ENCODE results near the gene CREB3. TPM values are rescaled to one million over a fixed set of nuclear protein-coding genes. Genes with fewer than 3 reads are reported as not detected.

Gene CREB3
- total and polyA plus RNA-seq, 2 donors from 2014 or later = 40.5 to 52.0 TPM

DNA sequence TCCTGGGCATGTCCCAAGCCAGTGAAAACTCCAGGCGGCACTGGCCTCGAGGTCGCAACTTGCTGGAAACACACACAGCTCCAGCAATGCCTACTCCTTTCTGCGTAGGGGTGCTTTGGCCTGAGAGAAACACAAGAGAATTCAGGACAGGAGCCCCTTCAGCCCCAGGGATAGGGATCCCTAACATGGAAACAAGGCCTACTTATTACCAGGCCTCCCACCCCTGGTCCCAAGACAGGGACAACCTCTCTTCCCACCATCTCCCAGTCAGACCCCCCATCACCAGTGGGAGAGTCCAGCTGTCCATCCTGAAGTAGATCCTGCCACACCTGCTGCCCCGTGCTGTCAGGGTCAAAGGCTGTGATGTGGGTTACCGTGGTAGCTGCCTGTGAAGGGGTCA is 7.8 kb downstream of the CREB3 start:
- FAIRE-seq = no peak
- H3K27ac ChIP-seq (ENCODE audit: low read depth in 2 of 2, low read length in 2 of 2) = no peak overlapping the region

DNA sequence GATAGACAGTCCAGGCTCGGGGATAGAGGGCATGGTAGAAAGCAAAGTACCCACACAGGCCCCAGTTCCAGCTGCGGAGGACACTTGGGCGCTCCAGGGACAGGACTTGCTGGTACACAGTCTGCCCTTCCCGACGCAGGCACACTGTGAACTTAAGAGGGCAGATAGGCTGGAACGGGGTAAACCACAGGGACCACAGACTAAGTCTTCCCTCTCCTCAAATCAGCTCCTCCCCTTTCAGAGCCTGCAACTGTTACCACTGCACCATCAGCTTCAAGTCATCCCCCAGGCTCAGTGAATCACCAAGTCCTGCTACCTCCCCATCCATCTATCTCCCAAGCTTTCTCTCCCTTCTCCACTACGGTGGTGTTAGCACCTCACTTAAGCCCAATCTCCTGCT is 9.3 kb downstream of the CREB3 start:
- DNase-seq = no peak
- peaks cover 20 to 77% (median 67%) of the 10 kb centered on the region in 3 donors for H3K36me3 ChIP-seq (ENCODE audit: control insufficient read depth in 2 of 3, insufficient read depth in 3 of 3, low read length in 3 of 3)
- H3K9me3 ChIP-seq (ENCODE audit: control insufficient read depth in 2 of 3, insufficient read depth in 1 of 3, low read length in 3 of 3) = no peaks in the 10 kb centered on the region
- intact Hi-C loops (cut with DNase I) = no loop called here
- peaks cover 0 to 11% (median 9%) of the 10 kb centered on the region in 3 donors for H3K4me1 ChIP-seq (ENCODE audit: control insufficient read depth in 2 of 3, insufficient read depth in 2 of 3, low read depth in 1 of 3, low read length in 3 of 3)
- TF ChIP-seq, protein P1, sequence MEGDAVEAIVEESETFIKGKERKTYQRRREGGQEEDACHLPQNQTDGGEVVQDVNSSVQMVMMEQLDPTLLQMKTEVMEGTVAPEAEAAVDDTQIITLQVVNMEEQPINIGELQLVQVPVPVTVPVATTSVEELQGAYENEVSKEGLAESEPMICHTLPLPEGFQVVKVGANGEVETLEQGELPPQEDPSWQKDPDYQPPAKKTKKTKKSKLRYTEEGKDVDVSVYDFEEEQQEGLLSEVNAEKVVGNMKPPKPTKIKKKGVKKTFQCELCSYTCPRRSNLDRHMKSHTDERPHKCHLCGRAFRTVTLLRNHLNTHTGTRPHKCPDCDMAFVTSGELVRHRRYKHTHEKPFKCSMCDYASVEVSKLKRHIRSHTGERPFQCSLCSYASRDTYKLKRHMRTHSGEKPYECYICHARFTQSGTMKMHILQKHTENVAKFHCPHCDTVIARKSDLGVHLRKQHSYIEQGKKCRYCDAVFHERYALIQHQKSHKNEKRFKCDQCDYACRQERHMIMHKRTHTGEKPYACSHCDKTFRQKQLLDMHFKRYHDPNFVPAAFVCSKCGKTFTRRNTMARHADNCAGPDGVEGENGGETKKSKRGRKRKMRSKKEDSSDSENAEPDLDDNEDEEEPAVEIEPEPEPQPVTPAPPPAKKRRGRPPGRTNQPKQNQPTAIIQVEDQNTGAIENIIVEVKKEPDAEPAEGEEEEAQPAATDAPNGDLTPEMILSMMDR (IDR thresholded peaks at IDR 0.05; ENCODE audit: borderline replicate concordance, extremely low read depth, insufficient read depth) = no peak
- no peak for FAIRE-seq
- H3K27me3 ChIP-seq (ENCODE audit: control insufficient read depth, insufficient read depth, low read length) = no peaks in the 10 kb centered on the region
- H3K27ac ChIP-seq (ENCODE audit: low read depth in 2 of 2, low read length in 2 of 2) = no peak overlapping the region
- H3K4me3 ChIP-seq (ENCODE audit: low read length in 3 of 3) = no peak overlapping the region
- no peak overlapping the region for H3K9ac ChIP-seq (ENCODE audit: low read length in 3 of 3)

More for the DNA sequence above, 7.8 kb downstream of the CREB3 start:
- TF ChIP-seq, protein P1 (IDR thresholded peaks at IDR 0.05; ENCODE audit: borderline replicate concordance, extremely low read depth, insufficient read depth) = no peak
- Histone ChIP-seq H3K9ac (ENCODE audit: low read length in 3 of 3) (no peak overlapping the region), H3K9me3 (ENCODE audit: control insufficient read depth in 2 of 3, insufficient read depth in 1 of 3, low read length in 3 of 3) (no peaks in the 10 kb centered on the region), H3K4me1 (ENCODE audit: control insufficient read depth in 2 of 3, insufficient read depth in 2 of 3, low read depth in 1 of 3, low read length in 3 of 3) (peaks cover 0 to 5% (median 2%) of the 10 kb centered on the region in 3 donors), H3K4me3 (ENCODE audit: low read length in 3 of 3) (no peak overlapping the region), H3K36me3 (ENCODE audit: control insufficient read depth in 2 of 3, insufficient read depth in 3 of 3, low read length in 3 of 3) (peaks cover 23 to 92% (median 76%) of the 10 kb centered on the region in 3 donors), H3K27me3 (ENCODE audit: control insufficient read depth, insufficient read depth, low read length) (no peaks in the 10 kb centered on the region)
- DNase-seq = no peak
- intact Hi-C loops (cut with DNase I) = no loop called here

DNA sequence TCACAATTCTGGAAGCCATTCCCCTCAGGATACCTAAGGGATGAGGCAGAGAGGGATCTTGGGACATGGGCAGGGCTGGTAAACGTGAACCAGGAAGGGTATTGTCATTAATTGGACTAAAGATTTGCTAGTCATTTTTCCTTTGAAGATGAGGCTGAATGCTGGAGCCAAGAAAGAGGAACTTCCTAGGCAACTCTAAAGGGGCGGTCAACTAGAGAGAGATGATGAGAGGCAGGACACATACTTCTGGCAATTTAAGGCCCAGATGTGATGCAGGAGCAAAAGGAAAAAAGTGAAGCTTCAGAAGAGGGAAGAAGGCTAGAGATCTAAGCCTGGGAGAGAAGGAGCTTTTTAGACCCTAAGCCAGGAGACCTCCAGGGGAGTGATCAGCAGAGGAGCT is 11.0 kb downstream of the CREB3 start:
- FAIRE-seq = no peak

More for the DNA sequence above, 11.0 kb downstream of the CREB3 start:
- H3K4me1 ChIP-seq (ENCODE audit: control insufficient read depth in 2 of 3, insufficient read depth in 2 of 3, low read depth in 1 of 3, low read length in 3 of 3) = peaks cover 0 to 17% (median 11%) of the 10 kb centered on the region in 3 donors
- no peak overlapping the region for H3K9ac ChIP-seq (ENCODE audit: low read length in 3 of 3)
- H3K36me3 ChIP-seq (ENCODE audit: control insufficient read depth in 2 of 3, insufficient read depth in 3 of 3, low read length in 3 of 3) = peaks cover 13 to 60% (median 52%) of the 10 kb centered on the region in 3 donors
- no peak overlapping the region for H3K4me3 ChIP-seq (ENCODE audit: low read length in 3 of 3)
- intact Hi-C loops (cut with DNase I) = no loop called here
- H3K27me3 ChIP-seq (ENCODE audit: control insufficient read depth, insufficient read depth, low read length) = no peaks in the 10 kb centered on the region
- no peaks in the 10 kb centered on the region for H3K9me3 ChIP-seq (ENCODE audit: control insufficient read depth in 2 of 3, insufficient read depth in 1 of 3, low read length in 3 of 3)
- no peak overlapping the region for H3K27ac ChIP-seq (ENCODE audit: low read depth in 2 of 2, low read length in 2 of 2)
- no peak for DNase-seq
- TF ChIP-seq, protein P1 (IDR thresholded peaks at IDR 0.05; ENCODE audit: borderline replicate concordance, extremely low read depth, insufficient read depth) = no peak
